GM21367 (cell line): Measurements from ENCODE around the gene TOR3A.
A peak's percentile ranks its signal among the peaks of the same experiment; 100 is the strongest.
"Not testable (repeated sequence)": the region's sequence is repeated elsewhere in the genome, so short reads cannot be mapped to it uniquely, and the experiment has no call there.

ENCODE experiments used
- ATAC-seq: cut with Tn5 transposase; IDR thresholded peaks from one replicate; pipeline ENCODE4 v1.9.1; 2021; ENCODE audit not compliant: unreplicated experiment

TOR3A gene, protein sequence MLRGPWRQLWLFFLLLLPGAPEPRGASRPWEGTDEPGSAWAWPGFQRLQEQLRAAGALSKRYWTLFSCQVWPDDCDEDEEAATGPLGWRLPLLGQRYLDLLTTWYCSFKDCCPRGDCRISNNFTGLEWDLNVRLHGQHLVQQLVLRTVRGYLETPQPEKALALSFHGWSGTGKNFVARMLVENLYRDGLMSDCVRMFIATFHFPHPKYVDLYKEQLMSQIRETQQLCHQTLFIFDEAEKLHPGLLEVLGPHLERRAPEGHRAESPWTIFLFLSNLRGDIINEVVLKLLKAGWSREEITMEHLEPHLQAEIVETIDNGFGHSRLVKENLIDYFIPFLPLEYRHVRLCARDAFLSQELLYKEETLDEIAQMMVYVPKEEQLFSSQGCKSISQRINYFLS

DNA sequence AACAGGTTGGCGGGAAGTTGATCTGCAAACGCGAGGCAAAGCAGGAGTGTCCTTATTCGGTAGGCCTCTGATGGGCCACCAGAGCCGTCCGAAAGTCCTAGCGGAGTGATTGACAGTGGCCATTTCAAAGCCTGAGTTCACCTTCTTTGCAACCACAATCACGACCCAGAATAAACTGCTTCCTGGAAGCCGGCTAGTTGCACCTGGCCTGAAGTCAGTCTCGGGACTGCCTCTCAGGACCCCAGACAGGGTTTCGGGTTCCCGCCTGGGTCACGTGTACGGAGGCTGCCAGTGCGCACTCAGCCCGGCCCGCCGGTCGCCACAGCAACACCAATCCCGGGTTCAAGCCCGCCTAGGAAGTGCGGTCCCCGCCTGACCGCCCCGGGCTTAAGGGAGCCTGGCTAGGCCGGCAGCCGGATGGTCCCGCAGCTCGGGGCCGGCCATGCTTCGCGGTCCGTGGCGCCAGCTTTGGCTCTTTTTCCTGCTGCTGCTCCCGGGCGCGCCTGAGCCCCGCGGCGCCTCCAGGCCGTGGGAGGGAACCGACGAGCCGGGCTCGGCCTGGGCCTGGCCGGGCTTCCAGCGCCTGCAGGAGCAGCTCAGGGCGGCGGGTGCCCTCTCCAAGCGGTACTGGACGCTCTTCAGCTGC lies at the start of gene TOR3A:
TOR3A (plus strand) TSS at position 384 of the 646 bp plus-strand sequence; CDS start at position 443, 59 bp downstream.
- ATAC-seq = peak; percentile 88

GRCh38 chr1:179034720-179035119 lies 47.1 kb upstream of the TOR3A start:
- ATAC-seq = peak; percentile 77

GRCh38 chr1:179036844-179037465 lies 44.9 kb upstream of the TOR3A start:
- ATAC-seq = peak; percentile 44

- ATAC-seq = no peak
Observed at GRCh38 chr1:179038528-179039281, 43.2 kb upstream of the TOR3A start.

DNA sequence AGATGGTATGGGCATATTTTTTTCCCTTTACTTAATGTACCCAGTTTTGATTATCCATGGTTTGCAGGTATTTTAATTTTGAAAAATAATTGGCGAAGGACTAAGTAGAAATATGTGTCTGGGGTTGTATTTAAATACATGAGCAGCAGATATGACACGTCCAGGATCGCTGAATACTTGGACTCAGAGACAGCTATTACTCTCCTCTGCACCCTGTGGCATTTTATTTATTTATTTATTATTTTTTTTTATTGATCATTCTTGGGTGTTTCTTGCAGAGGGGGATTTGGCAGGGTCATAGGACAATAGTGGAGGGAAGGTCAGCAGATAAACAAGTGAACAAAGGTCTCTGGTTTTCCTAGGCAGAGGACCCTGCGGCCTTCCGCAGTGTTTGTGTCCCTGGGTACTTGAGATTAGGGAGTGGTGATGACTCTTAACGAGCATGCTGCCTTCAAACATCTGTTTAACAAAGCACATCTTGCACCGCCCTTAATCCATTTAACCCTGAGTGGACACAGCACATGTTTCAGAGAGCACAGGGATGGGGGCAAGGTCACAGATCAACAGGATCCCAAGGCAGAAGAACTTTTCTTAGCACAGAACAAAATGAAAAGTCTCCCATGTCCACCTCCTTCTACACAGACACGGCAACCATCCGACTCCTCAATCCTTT lies 42.2 kb upstream of the TOR3A start:
- not testable (repeated sequence) for ATAC-seq

- ATAC-seq = not testable (repeated sequence)
Observed at GRCh38 chr1:179040175-179040551, 41.7 kb upstream of the TOR3A start.

- no peak for ATAC-seq
Observed at GRCh38 chr1:179042087-179042486, 39.8 kb upstream of the TOR3A start.

- no peak for ATAC-seq
Observed at GRCh38 chr1:179042700-179043099, 39.2 kb upstream of the TOR3A start.

- no peak for ATAC-seq
Observed at GRCh38 chr1:179043266-179043665, 38.6 kb upstream of the TOR3A start.

- ATAC-seq = no peak
Observed at GRCh38 chr1:179043907-179044306, 38.0 kb upstream of the TOR3A start.

DNA sequence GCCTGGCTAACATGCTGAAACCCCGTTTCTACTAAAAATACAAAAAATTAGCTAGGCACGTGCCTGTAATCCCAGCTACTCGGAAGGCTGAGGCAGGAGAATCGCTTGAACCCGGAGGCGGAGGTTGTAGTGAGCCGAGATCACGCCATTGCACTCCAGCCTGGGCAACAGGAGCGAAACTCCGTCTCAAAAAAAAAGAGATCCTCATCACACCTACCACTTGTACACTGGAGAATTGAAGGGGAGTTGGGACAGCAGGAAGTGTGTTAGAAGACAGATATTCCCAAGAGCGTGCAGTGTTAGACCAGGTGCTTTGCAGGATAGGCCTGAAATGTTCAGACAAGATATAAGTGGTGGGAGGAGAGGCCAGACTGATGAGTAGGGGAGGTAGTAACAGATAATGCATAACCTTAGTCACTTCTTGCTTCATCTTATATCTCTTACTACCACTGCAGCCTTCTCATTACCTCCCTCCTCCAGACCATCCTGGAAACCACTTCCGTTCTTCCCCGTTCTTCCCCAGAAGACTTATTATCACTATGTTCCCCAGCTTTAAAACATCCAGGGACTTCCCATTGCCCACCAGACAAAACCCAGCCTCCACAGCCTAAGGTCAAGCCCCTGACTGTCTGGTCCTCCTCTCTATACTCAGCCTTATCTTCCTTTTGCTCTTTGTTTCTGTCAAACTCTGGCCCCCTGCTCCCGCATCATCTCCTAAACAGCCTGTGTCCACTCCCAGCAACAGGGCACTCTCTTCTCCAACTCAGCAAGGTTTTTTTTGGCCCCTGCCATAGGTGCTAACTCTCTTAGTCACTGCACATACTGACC lies 34.8 kb upstream of the TOR3A start:
- no peak for ATAC-seq

DNA sequence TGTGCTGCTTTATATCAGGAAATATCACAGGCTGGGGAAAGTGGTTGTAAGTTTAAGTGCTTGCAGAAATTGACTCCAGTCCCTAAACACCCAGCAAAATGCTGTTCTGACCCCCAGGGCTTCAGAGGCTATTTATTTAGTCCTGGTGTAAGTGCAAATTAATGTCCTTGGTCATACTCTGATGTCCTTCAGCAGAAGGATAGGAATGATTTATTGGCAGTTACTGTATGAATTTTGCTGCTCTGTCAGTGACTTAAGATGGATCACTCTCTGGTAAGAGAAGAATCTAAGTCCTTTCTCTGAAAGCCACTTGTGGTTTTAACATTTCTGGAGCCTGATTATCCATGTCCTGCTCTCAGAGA lies 34.3 kb upstream of the TOR3A start:
- no peak for ATAC-seq

GRCh38 chr1:179048339-179049124 lies 33.3 kb upstream of the TOR3A start:
- no peak for ATAC-seq

- ATAC-seq = no peak
Observed at GRCh38 chr1:179052776-179053175, 29.1 kb upstream of the TOR3A start.

GRCh38 chr1:179053486-179053885 lies 28.4 kb upstream of the TOR3A start:
- ATAC-seq = no peak

DNA sequence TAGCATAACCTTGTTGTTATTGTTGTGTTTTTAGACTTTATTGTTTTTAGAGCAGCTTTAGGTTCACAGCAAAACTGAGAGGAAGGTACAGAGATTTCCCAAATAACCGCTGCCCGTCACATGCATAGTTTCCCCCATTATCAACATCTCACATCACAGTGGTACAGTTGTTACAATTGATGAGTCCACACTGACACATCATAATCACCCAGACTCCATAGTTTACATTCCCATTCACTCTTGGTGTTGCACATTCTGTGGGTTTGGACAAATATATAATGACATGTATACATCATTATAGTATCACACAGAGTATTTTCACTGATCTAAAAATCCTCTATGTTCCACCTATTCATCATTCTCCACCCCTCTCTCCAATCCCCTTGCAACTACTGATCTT lies 25.9 kb upstream of the TOR3A start:
- ATAC-seq = no peak

- ATAC-seq = no peak
Observed at GRCh38 chr1:179058487-179059483, 23.1 kb upstream of the TOR3A start.
